Umbilical cord (tissue), 2 donors: ENCODE measurements around the gene INO80E. TPM values are rescaled to one million over a fixed set of nuclear protein-coding genes. Genes with fewer than 3 reads are reported as not detected.
"Not testable (repeated sequence)": the region's sequence is repeated elsewhere in the genome, so short reads cannot be mapped to it uniquely, and the experiment has no call there.

Source experiments
- DNase-seq: peaks from one replicate; pipeline ENCODE4 v3.0.0-alpha.2; 2015; ENCODE audit warnings: low spot score
- total RNA-seq: library from RNA; depleted of rRNA; stranded (reverse); fragments of >200 nt; gene quantifications from one replicate; pipeline ENCODE4 v1.2.3, GENCODE V29; 2014; ENCODE audit warnings: low replicate concordance; ENCODE audit not compliant: insufficient read depth

INO80E gene
- total RNA-seq, 1 donor from 2014 or later = 8.9 TPM

GRCh38 chr16:30030841-30031413 lies 34.9 kb downstream of the INO80E start, which contains the start of gene TLCD3B:
TSS of gene TLCD3B (minus strand) at chr16:30031271. CDS start at chr16:30030527, 744 bp downstream.
- DNase-seq = no peak

- DNase-seq = no peak
These were observed 35.5 kb downstream of the INO80E start for GRCh38 chr16:30031477-30031918.

- peak; percentile 33 for DNase-seq
These were observed 36.2 kb downstream of the INO80E start for GRCh38 chr16:30032083-30032819.

- DNase-seq = no peak
These were observed 37.2 kb downstream of the INO80E start for GRCh38 chr16:30033270-30033669.

- no peak for DNase-seq
These were observed 44.2 kb downstream of the INO80E start for GRCh38 chr16:30040221-30040620.

DNA sequence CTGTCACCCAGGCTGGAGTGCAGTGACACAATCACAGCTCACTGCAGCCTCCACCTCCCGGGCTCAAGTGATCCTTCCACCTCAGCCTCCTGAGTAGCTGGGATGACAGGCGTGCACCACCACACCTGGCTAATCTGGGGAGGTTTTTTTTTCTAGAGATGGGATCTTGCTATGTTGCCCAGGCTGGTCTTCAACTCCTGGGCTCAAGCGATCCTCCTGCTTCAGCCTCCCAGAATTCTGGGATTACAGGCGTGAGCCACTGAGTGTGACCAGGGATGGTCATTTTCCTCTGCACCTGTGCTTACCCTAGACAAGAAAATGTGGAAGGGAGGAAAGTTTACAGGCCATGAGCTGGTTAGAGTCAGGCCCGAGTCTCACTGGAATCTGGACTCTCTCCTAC lies 44.6 kb downstream of the INO80E start:
- not testable (repeated sequence) for DNase-seq

DNA sequence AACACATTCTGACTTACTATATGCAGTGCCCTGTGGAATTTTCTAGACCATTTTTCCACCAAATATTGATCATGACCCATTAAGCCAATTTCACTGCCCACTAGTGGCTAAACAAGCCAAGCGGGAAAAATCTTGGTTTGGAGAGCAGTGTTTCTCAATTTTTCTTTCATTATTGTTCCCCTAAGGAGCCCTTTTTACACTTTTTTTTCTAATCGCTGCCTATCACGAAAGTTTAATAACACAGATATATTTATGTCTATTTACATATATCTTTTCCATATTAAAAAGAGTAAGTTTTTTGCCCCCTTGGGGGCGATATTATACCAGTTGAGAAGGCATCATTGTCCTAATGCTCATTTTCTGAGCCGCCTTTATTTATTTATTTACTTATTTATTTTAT lies 45.8 kb downstream of the INO80E start:
- DNase-seq = peak; percentile 57

- no peak for DNase-seq
These were observed 50.1 kb downstream of the INO80E start for GRCh38 chr16:30046178-30046577.

DNA sequence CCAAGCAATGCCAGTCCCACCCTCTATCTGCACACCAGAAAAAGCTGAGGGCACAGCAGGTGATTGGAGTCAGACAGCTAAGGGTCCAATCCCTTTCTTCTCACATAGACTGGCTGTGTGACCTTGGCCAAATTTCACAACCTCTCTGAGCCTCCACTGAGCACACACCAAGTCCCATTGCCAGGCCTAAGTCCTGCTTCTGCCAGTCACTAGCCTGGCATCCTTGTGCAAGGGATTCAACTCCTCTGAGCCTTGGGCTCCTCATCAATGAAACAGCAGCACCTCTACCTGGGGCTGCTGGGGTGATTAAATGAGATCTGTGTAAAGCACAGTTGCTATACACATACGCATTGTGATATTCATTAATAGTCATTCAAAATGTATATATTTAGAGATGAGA lies 50.5 kb downstream of the INO80E start:
- no peak for DNase-seq

- DNase-seq = no peak
These were observed 53.8 kb downstream of the INO80E start for GRCh38 chr16:30049871-30050270.

DNA sequence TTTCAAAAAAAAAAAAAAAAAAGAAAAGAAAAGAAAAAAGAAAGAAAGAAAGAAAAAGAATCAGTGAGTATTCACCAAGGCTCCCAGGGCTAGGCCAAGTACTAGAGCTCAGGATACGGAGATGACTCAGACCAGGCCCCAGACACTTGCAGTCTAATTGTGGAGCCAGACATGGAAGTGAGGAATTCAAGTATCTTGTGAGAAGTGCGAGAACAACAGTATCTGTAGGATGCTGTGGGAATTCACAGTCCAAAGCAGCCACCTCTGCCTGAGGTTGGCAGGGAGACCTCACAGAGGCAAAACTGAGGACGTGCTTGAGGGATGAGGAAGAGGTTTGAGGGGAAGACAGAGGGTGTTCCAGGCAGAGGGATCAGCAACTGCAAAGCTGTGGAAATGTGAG lies 55.5 kb downstream of the INO80E start:
- peak; percentile 47 for DNase-seq

GRCh38 chr16:30052671-30053372 lies 56.8 kb downstream of the INO80E start:
- peak; percentile 89 for DNase-seq

DNA sequence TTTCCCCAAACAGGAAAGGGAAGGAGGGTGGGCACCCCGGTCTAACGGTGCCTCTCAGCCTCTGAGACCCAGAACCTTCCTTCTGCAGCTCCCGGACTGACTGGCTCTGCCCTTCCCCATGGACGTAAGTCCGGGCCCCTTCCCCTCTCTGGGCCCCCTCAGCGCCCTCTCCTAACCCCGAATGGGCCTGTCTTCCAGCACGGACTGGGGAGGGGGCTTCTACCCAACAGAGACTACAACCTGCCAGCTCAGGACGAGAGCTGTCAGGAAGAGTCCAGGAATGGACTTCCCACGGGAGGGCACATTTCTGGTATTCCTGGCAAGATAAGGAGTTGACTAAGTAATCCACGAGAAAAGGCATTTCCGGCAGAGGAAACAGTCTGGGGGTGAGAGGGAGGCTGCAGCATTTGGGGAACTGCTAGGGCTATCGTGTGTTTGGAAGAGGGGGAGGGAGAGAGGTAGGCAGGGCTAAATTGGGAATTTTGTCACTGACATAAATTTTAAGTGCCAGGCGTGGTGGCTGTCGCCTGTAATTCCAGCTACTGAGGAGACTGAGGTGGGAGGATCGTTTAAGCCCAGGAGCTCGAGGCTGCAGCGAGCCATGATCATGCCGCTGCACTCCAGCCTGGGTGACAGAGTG lies 57.5 kb downstream of the INO80E start:
- peak; percentile 52 for DNase-seq

DNA sequence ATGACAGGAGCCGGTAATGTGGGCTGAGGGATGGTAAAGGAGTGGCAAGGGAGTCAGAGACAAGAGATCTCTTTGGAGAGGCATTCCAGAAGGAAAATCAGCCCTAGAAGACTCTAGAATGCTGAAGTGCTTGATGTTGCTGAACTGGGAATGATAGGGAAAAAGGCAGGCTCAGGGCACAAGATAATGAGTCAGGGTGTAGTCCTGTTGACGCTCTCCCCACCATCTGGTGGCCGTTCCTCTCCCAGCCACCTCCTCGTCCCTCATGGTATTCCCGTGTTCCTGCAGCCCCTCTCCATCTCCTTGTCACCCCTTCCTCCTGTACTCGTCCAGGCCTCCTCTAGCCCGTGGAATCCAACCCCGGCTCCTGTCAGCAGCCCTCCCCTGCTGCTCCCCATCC lies 58.4 kb downstream of the INO80E start:
- DNase-seq = no peak

DNA sequence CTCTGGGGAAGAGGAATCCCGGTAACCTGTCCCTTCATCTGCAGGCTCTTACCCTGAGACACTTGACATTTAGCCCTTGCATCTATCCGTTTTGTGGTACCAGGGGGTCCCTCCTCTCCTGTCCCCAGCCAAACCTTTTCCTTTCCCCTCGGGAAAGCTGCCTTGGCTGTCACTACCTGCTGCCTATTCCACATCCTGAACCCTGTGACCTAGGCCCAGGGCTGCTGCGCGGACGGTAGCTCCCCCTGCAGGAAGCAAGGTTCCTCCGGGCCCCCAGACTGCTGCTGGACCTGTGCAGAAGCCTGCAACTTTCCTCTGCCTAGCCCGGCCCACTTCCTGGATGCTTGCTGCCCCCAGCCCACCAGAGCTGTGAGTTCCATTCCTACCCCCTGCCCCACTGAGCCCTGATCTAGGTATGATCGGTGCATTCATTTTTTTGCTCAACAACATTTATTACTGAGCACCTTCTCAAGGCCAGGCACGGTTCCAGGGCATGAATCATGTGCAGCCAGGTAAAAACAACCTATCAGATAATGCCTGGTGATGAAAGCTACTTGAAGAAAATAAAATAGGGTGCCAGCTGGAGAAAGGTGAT lies 59.0 kb downstream of the INO80E start:
- DNase-seq = no peak

Other genes with a start within 250 kb of the INO80E start
- gene ZG16, start 218.0 kb upstream of the INO80E start, total RNA-seq = 2.2 TPM
- 25.0 TPM for gene KIF22, start 205.5 kb upstream of the INO80E start, total RNA-seq
- gene MAZ, start 189.7 kb upstream of the INO80E start, total RNA-seq = 103 TPM
- 7.9 TPM for gene PRRT2, start 184.0 kb upstream of the INO80E start, total RNA-seq
- 13.7 TPM for gene PAGR1, start 180.1 kb upstream of the INO80E start, total RNA-seq
- 91.7 TPM for gene MVP, start 175.8 kb upstream of the INO80E start, total RNA-seq
- gene CDIPT, start 133.0 kb upstream of the INO80E start, total RNA-seq = 68.1 TPM
- 12.5 TPM for gene SEZ6L2, start 96.7 kb upstream of the INO80E start, total RNA-seq
- not detected for gene ASPHD1, start 95.8 kb upstream of the INO80E start, total RNA-seq
- gene KCTD13, start 70.0 kb upstream of the INO80E start, total RNA-seq = 9.4 TPM
- gene TMEM219, start 34.2 kb upstream of the INO80E start, total RNA-seq = 26.7 TPM
- 31.8 TPM for gene TAOK2, start 22.4 kb upstream of the INO80E start, total RNA-seq
- 1.4 TPM for gene HIRIP3, start 624 bp upstream of the INO80E start, total RNA-seq
- gene DOC2A, start 14.8 kb downstream of the INO80E start, total RNA-seq = 0.48 TPM
- 8.9 TPM for gene C16orf92, start 27.0 kb downstream of the INO80E start, total RNA-seq
- gene TLCD3B, start 35.0 kb downstream of the INO80E start, total RNA-seq = not detected
- 321 TPM for gene ALDOA, start 69.5 kb downstream of the INO80E start, total RNA-seq
- gene PPP4C, start 79.8 kb downstream of the INO80E start, total RNA-seq = 46.5 TPM
- 0.48 TPM for gene TBX6, start 95.7 kb downstream of the INO80E start, total RNA-seq
- 23.6 TPM for gene YPEL3, start 100.0 kb downstream of the INO80E start, total RNA-seq
- gene GDPD3, start 117.3 kb downstream of the INO80E start, total RNA-seq = not detected
- 23.8 TPM for gene MAPK3, start 127.0 kb downstream of the INO80E start, total RNA-seq
- 22.9 TPM for gene CORO1A, start 187.4 kb downstream of the INO80E start, total RNA-seq
- gene BOLA2B, start 197.4 kb downstream of the INO80E start, total RNA-seq = 110 TPM
- gene SLX1A, start 197.6 kb downstream of the INO80E start, total RNA-seq = 10.8 TPM
- gene SULT1A3, start 203.0 kb downstream of the INO80E start, total RNA-seq = 5.1 TPM